GM10266 (cell line): ENCODE results near the gene DQX1.

Experiments used
- DNase-seq: peaks from one replicate; pipeline ENCODE4 v3.0.0; 2012; ENCODE audit errors: extremely low spot score
- TF ChIP-seq, protein P1 (sequence below): IDR thresholded peaks from 2 replicates; pipeline ENCODE4 v1.5.1; 2012; ENCODE audit warnings: mild to moderate bottlenecking, low read depth; ENCODE audit not compliant: control insufficient read depth, insufficient read depth; ENCODE audit errors: missing control alignments

DQX1 gene, protein sequence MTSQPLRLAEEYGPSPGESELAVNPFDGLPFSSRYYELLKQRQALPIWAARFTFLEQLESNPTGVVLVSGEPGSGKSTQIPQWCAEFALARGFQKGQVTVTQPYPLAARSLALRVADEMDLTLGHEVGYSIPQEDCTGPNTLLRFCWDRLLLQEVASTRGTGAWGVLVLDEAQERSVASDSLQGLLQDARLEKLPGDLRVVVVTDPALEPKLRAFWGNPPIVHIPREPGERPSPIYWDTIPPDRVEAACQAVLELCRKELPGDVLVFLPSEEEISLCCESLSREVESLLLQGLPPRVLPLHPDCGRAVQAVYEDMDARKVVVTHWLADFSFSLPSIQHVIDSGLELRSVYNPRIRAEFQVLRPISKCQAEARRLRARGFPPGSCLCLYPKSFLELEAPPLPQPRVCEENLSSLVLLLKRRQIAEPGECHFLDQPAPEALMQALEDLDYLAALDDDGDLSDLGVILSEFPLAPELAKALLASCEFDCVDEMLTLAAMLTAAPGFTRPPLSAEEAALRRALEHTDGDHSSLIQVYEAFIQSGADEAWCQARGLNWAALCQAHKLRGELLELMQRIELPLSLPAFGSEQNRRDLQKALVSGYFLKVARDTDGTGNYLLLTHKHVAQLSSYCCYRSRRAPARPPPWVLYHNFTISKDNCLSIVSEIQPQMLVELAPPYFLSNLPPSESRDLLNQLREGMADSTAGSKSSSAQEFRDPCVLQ

DNA sequence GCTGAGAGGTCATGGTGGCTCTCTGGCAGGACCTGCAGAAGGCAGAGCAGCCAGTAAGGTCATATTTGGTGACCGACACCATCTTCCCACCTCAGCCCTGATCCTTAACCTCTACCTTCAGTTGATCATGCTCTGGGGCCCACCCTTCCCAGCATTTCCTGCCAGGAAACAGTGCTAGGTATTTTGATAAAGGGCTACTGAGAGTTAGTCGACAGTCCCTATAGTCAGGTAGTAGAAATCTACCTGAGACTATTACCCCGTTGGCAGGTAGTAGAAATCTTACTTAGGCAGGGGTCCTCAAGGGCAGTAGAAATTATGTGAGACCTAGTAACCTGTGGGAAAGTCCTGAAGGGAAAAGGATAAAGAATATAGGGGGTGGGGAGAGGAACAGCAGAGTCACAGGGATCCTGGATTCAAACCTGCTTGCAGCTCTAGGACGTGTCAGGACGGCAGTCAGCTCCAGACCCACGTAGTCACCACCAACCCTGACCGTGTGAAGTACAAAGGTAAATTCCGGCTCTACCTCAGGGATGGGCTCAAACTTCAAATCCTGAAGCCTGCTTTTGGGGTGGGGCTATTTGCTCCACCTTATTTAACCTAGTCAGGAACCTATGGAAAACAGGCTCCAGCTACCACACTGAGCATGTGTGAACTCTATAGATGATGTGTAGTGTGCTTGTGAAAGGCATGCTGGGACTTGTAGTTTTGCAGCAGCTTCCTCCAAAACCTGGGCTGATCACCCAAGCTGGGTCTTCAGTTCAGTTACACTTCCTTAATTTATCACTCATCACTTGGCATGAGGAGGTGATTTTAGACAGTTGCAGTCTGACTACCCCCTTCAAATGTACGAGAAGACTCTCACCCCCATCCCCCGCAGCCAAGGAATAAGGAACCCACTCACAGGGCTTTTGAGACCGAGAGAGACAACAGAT, at the start of gene DQX1:
DQX1 (minus strand) TSS at position 515 of the 932 bp plus-strand sequence; CDS start at position 13, 502 bp downstream.
- DNase-seq, result peak; percentile 69
- TF ChIP-seq, protein P1, sequence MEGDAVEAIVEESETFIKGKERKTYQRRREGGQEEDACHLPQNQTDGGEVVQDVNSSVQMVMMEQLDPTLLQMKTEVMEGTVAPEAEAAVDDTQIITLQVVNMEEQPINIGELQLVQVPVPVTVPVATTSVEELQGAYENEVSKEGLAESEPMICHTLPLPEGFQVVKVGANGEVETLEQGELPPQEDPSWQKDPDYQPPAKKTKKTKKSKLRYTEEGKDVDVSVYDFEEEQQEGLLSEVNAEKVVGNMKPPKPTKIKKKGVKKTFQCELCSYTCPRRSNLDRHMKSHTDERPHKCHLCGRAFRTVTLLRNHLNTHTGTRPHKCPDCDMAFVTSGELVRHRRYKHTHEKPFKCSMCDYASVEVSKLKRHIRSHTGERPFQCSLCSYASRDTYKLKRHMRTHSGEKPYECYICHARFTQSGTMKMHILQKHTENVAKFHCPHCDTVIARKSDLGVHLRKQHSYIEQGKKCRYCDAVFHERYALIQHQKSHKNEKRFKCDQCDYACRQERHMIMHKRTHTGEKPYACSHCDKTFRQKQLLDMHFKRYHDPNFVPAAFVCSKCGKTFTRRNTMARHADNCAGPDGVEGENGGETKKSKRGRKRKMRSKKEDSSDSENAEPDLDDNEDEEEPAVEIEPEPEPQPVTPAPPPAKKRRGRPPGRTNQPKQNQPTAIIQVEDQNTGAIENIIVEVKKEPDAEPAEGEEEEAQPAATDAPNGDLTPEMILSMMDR, result no peak

DNA sequence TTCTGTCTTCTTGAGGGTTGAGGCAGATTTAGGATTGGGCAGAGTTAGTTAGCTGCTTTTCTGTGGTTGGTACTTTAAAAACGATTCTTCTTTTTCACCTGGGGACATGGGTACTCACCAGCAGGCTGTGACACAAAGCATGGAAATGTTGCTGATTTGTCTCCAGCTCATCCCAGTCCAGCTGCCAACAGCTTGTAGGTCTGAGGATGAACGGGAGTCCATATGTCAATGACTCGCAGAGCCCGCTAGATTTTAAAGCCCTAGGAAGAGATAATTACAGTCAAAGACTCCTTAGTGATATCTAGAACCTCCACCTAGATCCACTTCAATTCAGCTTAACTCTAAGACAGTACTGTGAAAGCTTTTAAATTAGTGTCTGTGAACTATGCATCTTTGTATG, 49.3 kb upstream of the DQX1 start:
- TF ChIP-seq, protein P1, result no peak
- DNase-seq, result no peak

DNA sequence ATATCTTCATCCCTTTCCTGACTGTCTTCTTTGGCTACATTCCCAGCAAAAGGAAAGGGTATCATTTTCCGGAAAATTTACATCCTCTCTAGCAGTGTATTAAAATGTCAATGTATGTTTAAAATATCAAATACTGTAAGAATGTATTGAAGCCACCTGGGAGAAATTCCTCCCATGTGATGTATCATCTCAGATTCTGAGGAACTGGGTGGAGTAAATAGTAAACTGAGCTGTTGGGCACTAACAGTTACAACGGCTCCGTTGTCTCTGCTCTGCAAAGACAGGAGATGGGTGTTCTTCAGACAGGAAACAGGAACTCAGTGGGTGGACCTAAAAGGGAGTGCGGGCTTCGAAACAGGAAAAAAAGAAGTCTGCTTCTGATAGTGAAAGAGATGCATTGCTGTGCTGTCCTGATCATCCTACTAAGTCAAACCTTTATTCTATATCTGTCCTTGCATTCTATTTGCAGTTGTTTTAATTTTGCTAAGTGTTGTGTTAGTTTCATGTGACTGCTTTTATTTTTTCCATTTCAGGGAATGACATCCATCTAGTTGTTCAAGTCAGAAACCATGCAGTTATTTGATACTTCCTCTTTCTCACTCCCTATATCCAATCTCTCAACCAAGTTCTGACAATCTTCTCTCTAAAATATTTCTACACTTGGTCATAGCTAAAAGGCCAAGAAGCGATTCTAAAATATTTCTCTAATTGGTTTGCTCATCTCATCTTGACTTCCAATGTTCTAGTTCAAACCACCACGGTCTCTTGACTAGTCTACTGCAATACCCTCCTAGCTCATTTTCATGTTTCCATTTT, 47.9 kb upstream of the DQX1 start:
- peak; percentile 45 for DNase-seq
- TF ChIP-seq, protein P1, result no peak

DNA sequence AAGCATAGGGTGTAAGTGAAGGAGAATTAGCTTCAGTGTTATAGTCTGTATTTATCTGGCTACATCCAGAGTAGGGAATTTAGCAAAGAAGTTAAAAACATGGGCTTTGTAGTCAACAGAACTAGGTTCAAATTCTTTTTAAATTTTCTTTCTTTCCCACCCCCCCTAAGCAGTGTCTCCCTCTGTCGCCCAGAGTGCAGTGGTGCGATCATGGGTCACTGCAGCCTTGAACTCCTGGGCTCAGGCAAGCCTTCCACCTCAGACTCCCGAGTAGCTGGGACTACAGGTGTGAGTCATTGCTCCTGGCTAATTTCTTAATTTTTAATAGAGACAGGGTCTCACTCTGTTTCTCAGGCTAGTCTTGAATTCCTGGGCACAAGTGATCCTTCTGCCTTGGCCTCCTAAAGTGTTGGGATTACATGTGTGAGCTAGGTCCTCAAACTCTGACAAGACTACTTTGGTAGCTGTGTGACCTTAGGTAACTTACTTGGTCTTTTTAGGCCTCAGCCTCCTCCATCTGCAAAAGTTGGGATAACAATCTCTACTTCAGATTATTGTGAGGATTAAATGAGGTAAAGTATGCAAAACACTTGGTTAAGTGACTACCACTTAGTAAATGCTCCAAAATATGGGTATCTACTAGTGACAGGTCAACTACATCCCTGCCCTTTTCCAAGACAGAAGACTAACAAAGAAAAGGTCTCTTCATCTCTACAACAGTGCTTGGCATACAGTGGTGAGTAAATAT, 46.3 kb upstream of the DQX1 start:
- no peak for DNase-seq

DNA sequence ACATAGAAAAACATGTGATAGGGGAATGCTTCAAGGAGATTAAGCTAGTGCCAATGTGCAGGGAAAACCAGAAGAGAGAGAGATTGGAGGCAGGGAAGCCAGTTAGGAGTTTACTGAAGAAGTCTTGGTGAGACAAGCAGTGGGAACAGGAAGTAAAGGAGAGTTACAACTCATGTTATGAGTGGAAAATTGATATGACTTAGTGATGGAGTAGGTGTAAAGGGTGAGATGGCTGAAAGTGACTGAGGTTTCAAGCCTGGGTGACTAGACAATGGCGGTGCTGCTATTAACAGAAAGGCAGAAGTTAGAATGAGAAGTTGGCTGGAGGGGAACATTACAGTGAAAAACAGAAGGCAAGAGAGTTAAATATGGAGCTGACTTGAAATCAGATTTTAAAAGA, 45.0 kb upstream of the DQX1 start:
- TF ChIP-seq, protein P1, result no peak
- DNase-seq, result peak; percentile 71

More for the DNA sequence above, 46.3 kb upstream of the DQX1 start:
- TF ChIP-seq, protein P1, result peak; percentile 38

DNA sequence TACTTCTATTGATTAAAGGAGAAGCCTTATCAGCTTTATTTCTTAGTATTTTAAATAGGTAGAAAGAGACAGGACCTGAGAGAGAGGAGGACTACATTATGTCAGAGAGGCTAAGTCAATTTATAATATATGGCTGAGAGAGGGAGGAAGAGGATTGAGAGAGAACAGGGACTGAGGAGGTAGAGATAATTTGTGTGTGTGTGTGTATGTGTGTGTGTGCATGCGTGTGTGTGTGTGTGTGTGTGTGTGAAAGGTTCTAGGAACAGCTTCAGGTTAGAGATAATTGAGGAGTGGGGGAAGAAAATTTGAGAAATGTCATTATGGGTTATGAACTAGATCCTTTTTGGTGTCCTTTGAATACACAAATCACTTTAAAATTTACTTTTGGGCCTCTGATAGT, 43.7 kb upstream of the DQX1 start:
- DNase-seq, result no peak
- TF ChIP-seq, protein P1, result no peak
